ENCODE measurements around the gene PCBP3.

The PCBP3 gene

GRCh38 chr21:45745256-45745655 lies 101.7 kb downstream of the PCBP3 start:
- 99% methylated on average over 7 of the region's 7 CpGs for WGBS (ENCODE audit: insufficient coverage)
- no peak for DNase-seq
- Histone ChIP-seq H3K27ac (ENCODE audit: insufficient read depth in 1 of 2, low read depth in 1 of 2, low read length in 2 of 2, poor library complexity in 1 of 2, severe bottlenecking in 2 of 2) (no peak overlapping the region), H3K4me3 (ENCODE audit: control insufficient read depth in 1 of 7, extremely low read depth in 1 of 7, insufficient read depth in 4 of 7, low read depth in 2 of 7, low read length in 6 of 7) (no peak overlapping the region), H3K9me3 (ENCODE audit: control extremely low read depth in 1 of 5, control insufficient read depth in 4 of 5, insufficient read depth in 2 of 5, low read depth in 1 of 5, low read length in 4 of 5) (peaks cover 0 to 10% (median 0%) of the 10 kb centered on the region in 5 experiments), H3K36me3 (ENCODE audit: control insufficient read depth in 4 of 4, insufficient read depth in 4 of 4, low read length in 3 of 4) (peaks cover 0 to 8% (median 3%) of the 10 kb centered on the region in 4 experiments), H3K27me3 (replicated peaks in 2 of 5; ENCODE audit: control insufficient read depth in 4 of 5, insufficient read depth in 5 of 5, low read length in 4 of 5) (no peaks in the 10 kb centered on the region), H3K4me1 (ENCODE audit: control extremely low read depth in 1 of 4, control insufficient read depth in 4 of 4, insufficient read depth in 4 of 4, low read length in 3 of 4) (no peaks in the 10 kb centered on the region)
- ChIA-PET POLR2A (no interaction called here), CTCF (no interaction called here)

GRCh38 chr21:45747233-45747766 lies 103.8 kb downstream of the PCBP3 start:
- Histone ChIP-seq H3K36me3 (ENCODE audit: control insufficient read depth in 4 of 4, insufficient read depth in 4 of 4, low read length in 3 of 4) (peaks cover 0 to 8% (median 3%) of the 10 kb centered on the region in 4 experiments), H3K27ac (ENCODE audit: insufficient read depth in 1 of 2, low read depth in 1 of 2, low read length in 2 of 2, poor library complexity in 1 of 2, severe bottlenecking in 2 of 2) (no peak overlapping the region), H3K4me3 (ENCODE audit: control insufficient read depth in 1 of 7, extremely low read depth in 1 of 7, insufficient read depth in 4 of 7, low read depth in 2 of 7, low read length in 6 of 7) (no peak overlapping the region), H3K27me3 (replicated peaks in 2 of 5; ENCODE audit: control insufficient read depth in 4 of 5, insufficient read depth in 5 of 5, low read length in 4 of 5) (no peaks in the 10 kb centered on the region), H3K4me1 (ENCODE audit: control extremely low read depth in 1 of 4, control insufficient read depth in 4 of 4, insufficient read depth in 4 of 4, low read length in 3 of 4) (no peaks in the 10 kb centered on the region), H3K9me3 (ENCODE audit: control extremely low read depth in 1 of 5, control insufficient read depth in 4 of 5, insufficient read depth in 2 of 5, low read depth in 1 of 5, low read length in 4 of 5) (peaks cover 0 to 10% (median 0%) of the 10 kb centered on the region in 5 experiments)
- ChIA-PET CTCF (no interaction called here), POLR2A (no interaction called here)
- no peak for DNase-seq
- WGBS (ENCODE audit: insufficient coverage): 94% methylated on average over 14 of the region's 14 CpGs

GRCh38 chr21:45747802-45748445 lies 104.4 kb downstream of the PCBP3 start:
- H3K4me3 ChIP-seq (ENCODE audit: control insufficient read depth in 1 of 7, extremely low read depth in 1 of 7, insufficient read depth in 4 of 7, low read depth in 2 of 7, low read length in 6 of 7): no peak overlapping the region
- POLR2A ChIA-PET: interaction anchor here (0.5 kb wide), 1 partner anchor 100 kb away, joined by 3 read pairs; no protein-coding TSS in a partner anchor

GRCh38 chr21:45748593-45748992 lies 105.1 kb downstream of the PCBP3 start:
- no peak overlapping the region for H3K27ac ChIP-seq (ENCODE audit: insufficient read depth in 1 of 2, low read depth in 1 of 2, low read length in 2 of 2, poor library complexity in 1 of 2, severe bottlenecking in 2 of 2)
- no peak overlapping the region for H3K4me3 ChIP-seq (ENCODE audit: control insufficient read depth in 1 of 7, extremely low read depth in 1 of 7, insufficient read depth in 4 of 7, low read depth in 2 of 7, low read length in 6 of 7)
- 81% methylated on average over 7 of the region's 7 CpGs for WGBS (ENCODE audit: insufficient coverage)
- peaks cover 0 to 10% (median 0%) of the 10 kb centered on the region in 5 experiments for H3K9me3 ChIP-seq (ENCODE audit: control extremely low read depth in 1 of 5, control insufficient read depth in 4 of 5, insufficient read depth in 2 of 5, low read depth in 1 of 5, low read length in 4 of 5)
- POLR2A ChIA-PET: no interaction called here
- DNase-seq: no peak
- peaks cover 0 to 8% (median 3%) of the 10 kb centered on the region in 4 experiments for H3K36me3 ChIP-seq (ENCODE audit: control insufficient read depth in 4 of 4, insufficient read depth in 4 of 4, low read length in 3 of 4)
- H3K27me3 ChIP-seq (replicated peaks in 2 of 5; ENCODE audit: control insufficient read depth in 4 of 5, insufficient read depth in 5 of 5, low read length in 4 of 5): no peaks in the 10 kb centered on the region
- CTCF ChIA-PET: interaction anchor here (0.9 kb wide), 1 partner anchor 46 kb away, joined by 3 read pairs; no protein-coding TSS in a partner anchor
- H3K4me1 ChIP-seq (ENCODE audit: control extremely low read depth in 1 of 4, control insufficient read depth in 4 of 4, insufficient read depth in 4 of 4, low read length in 3 of 4): no peaks in the 10 kb centered on the region

More at GRCh38 chr21:45747802-45748445, 104.4 kb downstream of the PCBP3 start:
- CTCF ChIA-PET: no interaction called here
- peaks cover 0 to 10% (median 0%) of the 10 kb centered on the region in 5 experiments for H3K9me3 ChIP-seq (ENCODE audit: control extremely low read depth in 1 of 5, control insufficient read depth in 4 of 5, insufficient read depth in 2 of 5, low read depth in 1 of 5, low read length in 4 of 5)
- no peaks in the 10 kb centered on the region for H3K4me1 ChIP-seq (ENCODE audit: control extremely low read depth in 1 of 4, control insufficient read depth in 4 of 4, insufficient read depth in 4 of 4, low read length in 3 of 4)
- DNase-seq: no peak
- H3K27ac ChIP-seq (ENCODE audit: insufficient read depth in 1 of 2, low read depth in 1 of 2, low read length in 2 of 2, poor library complexity in 1 of 2, severe bottlenecking in 2 of 2): no peak overlapping the region
- H3K27me3 ChIP-seq (replicated peaks in 2 of 5; ENCODE audit: control insufficient read depth in 4 of 5, insufficient read depth in 5 of 5, low read length in 4 of 5): no peaks in the 10 kb centered on the region
- whole genome bisulfite sequencing (ENCODE audit: insufficient coverage): 91% methylated on average over 18 of the region's 18 CpGs
- peaks cover 0 to 8% (median 3%) of the 10 kb centered on the region in 4 experiments for H3K36me3 ChIP-seq (ENCODE audit: control insufficient read depth in 4 of 4, insufficient read depth in 4 of 4, low read length in 3 of 4)

- Histone ChIP-seq H3K27ac (ENCODE audit: insufficient read depth in 1 of 2, low read depth in 1 of 2, low read length in 2 of 2, poor library complexity in 1 of 2, severe bottlenecking in 2 of 2) (no peak overlapping the region), H3K4me3 (ENCODE audit: control insufficient read depth in 1 of 7, extremely low read depth in 1 of 7, insufficient read depth in 4 of 7, low read depth in 2 of 7, low read length in 6 of 7) (no peak overlapping the region), H3K27me3 (replicated peaks in 2 of 5; ENCODE audit: control insufficient read depth in 4 of 5, insufficient read depth in 5 of 5, low read length in 4 of 5) (no peaks in the 10 kb centered on the region), H3K9me3 (ENCODE audit: control extremely low read depth in 1 of 5, control insufficient read depth in 4 of 5, insufficient read depth in 2 of 5, low read depth in 1 of 5, low read length in 4 of 5) (peaks cover 0 to 10% (median under 1%) of the 10 kb centered on the region in 5 experiments), H3K4me1 (ENCODE audit: control extremely low read depth in 1 of 4, control insufficient read depth in 4 of 4, insufficient read depth in 4 of 4, low read length in 3 of 4) (no peaks in the 10 kb centered on the region), H3K36me3 (ENCODE audit: control insufficient read depth in 4 of 4, insufficient read depth in 4 of 4, low read length in 3 of 4) (peaks cover 0 to 7% (median 3%) of the 10 kb centered on the region in 4 experiments)
- CTCF ChIA-PET: no interaction called here
- 92% methylated on average over 15 of the region's 15 CpGs for WGBS (ENCODE audit: insufficient coverage)
- POLR2A ChIA-PET: no interaction called here
- no peak for DNase-seq
These were observed 106.4 kb downstream of the PCBP3 start for GRCh38 chr21:45749974-45750373.

GRCh38 chr21:45750936-45751335 lies 107.4 kb downstream of the PCBP3 start:
- Histone ChIP-seq H3K27me3 (replicated peaks in 2 of 5; ENCODE audit: control insufficient read depth in 4 of 5, insufficient read depth in 5 of 5, low read length in 4 of 5) (no peaks in the 10 kb centered on the region), H3K9me3 (ENCODE audit: control extremely low read depth in 1 of 5, control insufficient read depth in 4 of 5, insufficient read depth in 2 of 5, low read depth in 1 of 5, low read length in 4 of 5) (peaks cover 0 to 8% (median 3%) of the 10 kb centered on the region in 5 experiments), H3K4me1 (ENCODE audit: control extremely low read depth in 1 of 4, control insufficient read depth in 4 of 4, insufficient read depth in 4 of 4, low read length in 3 of 4) (no peaks in the 10 kb centered on the region), H3K36me3 (ENCODE audit: control insufficient read depth in 4 of 4, insufficient read depth in 4 of 4, low read length in 3 of 4) (peaks cover 0 to 6% (median under 1%) of the 10 kb centered on the region in 4 experiments), H3K27ac (ENCODE audit: insufficient read depth in 1 of 2, low read depth in 1 of 2, low read length in 2 of 2, poor library complexity in 1 of 2, severe bottlenecking in 2 of 2) (no peak overlapping the region), H3K4me3 (ENCODE audit: control insufficient read depth in 1 of 7, extremely low read depth in 1 of 7, insufficient read depth in 4 of 7, low read depth in 2 of 7, low read length in 6 of 7) (no peak overlapping the region)
- CTCF ChIA-PET: no interaction called here
- POLR2A ChIA-PET: no interaction called here
- WGBS (ENCODE audit: insufficient coverage): 100% methylated on average over 3 of the region's 5 CpGs
- no peak for DNase-seq

GRCh38 chr21:45753445-45753844 lies 109.9 kb downstream of the PCBP3 start:
- Histone ChIP-seq H3K27ac (ENCODE audit: insufficient read depth in 1 of 2, low read depth in 1 of 2, low read length in 2 of 2, poor library complexity in 1 of 2, severe bottlenecking in 2 of 2) (no peak overlapping the region), H3K36me3 (ENCODE audit: control insufficient read depth in 4 of 4, insufficient read depth in 4 of 4, low read length in 3 of 4) (peaks cover 0 to 6% (median 0%) of the 10 kb centered on the region in 4 experiments), H3K9me3 (ENCODE audit: control extremely low read depth in 1 of 5, control insufficient read depth in 4 of 5, insufficient read depth in 2 of 5, low read depth in 1 of 5, low read length in 4 of 5) (peaks cover 0 to 8% (median 3%) of the 10 kb centered on the region in 5 experiments), H3K4me3 (ENCODE audit: control insufficient read depth in 1 of 7, extremely low read depth in 1 of 7, insufficient read depth in 4 of 7, low read depth in 2 of 7, low read length in 6 of 7) (no peak overlapping the region), H3K27me3 (replicated peaks in 2 of 5; ENCODE audit: control insufficient read depth in 4 of 5, insufficient read depth in 5 of 5, low read length in 4 of 5) (no peaks in the 10 kb centered on the region), H3K4me1 (ENCODE audit: control extremely low read depth in 1 of 4, control insufficient read depth in 4 of 4, insufficient read depth in 4 of 4, low read length in 3 of 4) (no peaks in the 10 kb centered on the region)
- no CpG with 5 or more reads among the region's 1 CpG for WGBS (ENCODE audit: insufficient coverage)
- ChIA-PET POLR2A (no interaction called here), CTCF (no interaction called here)
- DNase-seq: no peak

Measured in common myeloid progenitor, CD34-positive (primary cell).